Measurements from ENCODE around the gene KCNMA1. TPM values are rescaled to one million over a fixed set of nuclear protein-coding genes. Genes with fewer than 3 reads are reported as not detected.

Gene KCNMA1
- polyA plus RNA-seq, 1 experiment, result 21.4 TPM

GRCh38 chr10:76942628-76943416, 694.8 kb downstream of the KCNMA1 start:
- Histone ChIP-seq H3K4me3 (ENCODE audit: low read depth, low read length) (no peak overlapping the region), H3K36me3 (ENCODE audit: control insufficient read depth, insufficient read depth, low read length) (no peaks in the 10 kb centered on the region; the same call in 1 of the 2 replicates), H3K27me3 (ENCODE audit: control insufficient read depth, insufficient read depth, low read length) (no peaks in the 10 kb centered on the region)
- ChIA-PET CTCF (interaction anchor here (0.6 kb wide), 1 partner anchor 193 kb away, joined by 4 read pairs; no protein-coding TSS in a partner anchor), POLR2A (no interaction called here)
- DNase-seq (ENCODE audit: low read depth), result no peak
- TF ChIP-seq, protein P1, sequence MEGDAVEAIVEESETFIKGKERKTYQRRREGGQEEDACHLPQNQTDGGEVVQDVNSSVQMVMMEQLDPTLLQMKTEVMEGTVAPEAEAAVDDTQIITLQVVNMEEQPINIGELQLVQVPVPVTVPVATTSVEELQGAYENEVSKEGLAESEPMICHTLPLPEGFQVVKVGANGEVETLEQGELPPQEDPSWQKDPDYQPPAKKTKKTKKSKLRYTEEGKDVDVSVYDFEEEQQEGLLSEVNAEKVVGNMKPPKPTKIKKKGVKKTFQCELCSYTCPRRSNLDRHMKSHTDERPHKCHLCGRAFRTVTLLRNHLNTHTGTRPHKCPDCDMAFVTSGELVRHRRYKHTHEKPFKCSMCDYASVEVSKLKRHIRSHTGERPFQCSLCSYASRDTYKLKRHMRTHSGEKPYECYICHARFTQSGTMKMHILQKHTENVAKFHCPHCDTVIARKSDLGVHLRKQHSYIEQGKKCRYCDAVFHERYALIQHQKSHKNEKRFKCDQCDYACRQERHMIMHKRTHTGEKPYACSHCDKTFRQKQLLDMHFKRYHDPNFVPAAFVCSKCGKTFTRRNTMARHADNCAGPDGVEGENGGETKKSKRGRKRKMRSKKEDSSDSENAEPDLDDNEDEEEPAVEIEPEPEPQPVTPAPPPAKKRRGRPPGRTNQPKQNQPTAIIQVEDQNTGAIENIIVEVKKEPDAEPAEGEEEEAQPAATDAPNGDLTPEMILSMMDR (IDR thresholded peaks at IDR 0.05; ENCODE audit: insufficient read depth, low read depth, low read length), result no peak

GRCh38 chr10:76939933-76940468, 697.6 kb downstream of the KCNMA1 start:
- Histone ChIP-seq H3K27me3 (ENCODE audit: control insufficient read depth, insufficient read depth, low read length) (no peaks in the 10 kb centered on the region), H3K36me3 (ENCODE audit: control insufficient read depth, insufficient read depth, low read length) (no peaks in the 10 kb centered on the region), H3K4me3 (ENCODE audit: low read depth, low read length) (no peak overlapping the region)
- ChIA-PET CTCF (interaction anchor here (1.0 kb wide), 1 partner anchor 19 kb away, joined by 3 read pairs; no protein-coding TSS in a partner anchor), POLR2A (no interaction called here)
- TF ChIP-seq, protein P1 (IDR thresholded peaks at IDR 0.05; ENCODE audit: insufficient read depth, low read depth, low read length), result no peak
- no peak for DNase-seq (ENCODE audit: low read depth)

DNA sequence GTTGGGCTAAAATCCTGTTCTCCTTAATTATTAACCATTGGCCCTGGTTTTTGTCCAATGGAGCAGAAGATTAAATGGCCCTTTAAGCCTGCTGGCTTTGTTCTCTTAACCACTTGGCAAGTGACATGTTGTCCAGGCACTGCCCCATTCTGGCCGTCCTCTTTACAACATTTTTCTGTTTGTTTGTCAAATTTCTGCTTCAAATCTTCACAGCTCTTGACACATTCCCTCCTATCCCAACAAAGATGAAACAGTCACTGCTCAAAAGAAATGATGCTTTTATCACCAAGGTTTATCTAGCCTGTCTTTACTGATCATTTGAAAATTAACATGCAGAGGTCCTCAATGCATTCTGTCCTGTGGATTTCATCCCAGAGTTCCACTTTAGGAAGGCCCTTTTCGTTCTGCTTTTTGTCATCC, 700.4 kb downstream of the KCNMA1 start:
- Histone ChIP-seq H3K4me3 (ENCODE audit: low read depth, low read length) (no peak overlapping the region), H3K27me3 (ENCODE audit: control insufficient read depth, insufficient read depth, low read length) (no peaks in the 10 kb centered on the region), H3K36me3 (ENCODE audit: control insufficient read depth, insufficient read depth, low read length) (no peaks in the 10 kb centered on the region; the same call in 1 of the 2 replicates)
- ChIA-PET CTCF (interaction anchor here (0.6 kb wide), 1 partner anchor 8 kb away, joined by 3 read pairs; no protein-coding TSS in a partner anchor), POLR2A (no interaction called here)
- TF ChIP-seq, protein P1 (IDR thresholded peaks at IDR 0.05; ENCODE audit: insufficient read depth, low read depth, low read length), result no peak
- no peak for DNase-seq (ENCODE audit: low read depth)

- H3K36me3 ChIP-seq (ENCODE audit: control insufficient read depth, insufficient read depth, low read length), result no peaks in the 10 kb centered on the region; the same call in 1 of the 2 replicates
- no peak for DNase-seq (ENCODE audit: low read depth)
- POLR2A ChIA-PET, result no interaction called here
- no peaks in the 10 kb centered on the region for H3K27me3 ChIP-seq (ENCODE audit: control insufficient read depth, insufficient read depth, low read length)
- TF ChIP-seq, protein P1 (IDR thresholded peaks at IDR 0.05; ENCODE audit: insufficient read depth, low read depth, low read length), result no peak
- CTCF ChIA-PET, result interaction anchor here (1.2 kb wide), 1 partner anchor 10 kb away, joined by 3 read pairs; no protein-coding TSS in a partner anchor
- no peak overlapping the region for H3K4me3 ChIP-seq (ENCODE audit: low read depth, low read length)
Observed at GRCh38 chr10:76935941-76936613, 701.5 kb downstream of the KCNMA1 start.

DNA sequence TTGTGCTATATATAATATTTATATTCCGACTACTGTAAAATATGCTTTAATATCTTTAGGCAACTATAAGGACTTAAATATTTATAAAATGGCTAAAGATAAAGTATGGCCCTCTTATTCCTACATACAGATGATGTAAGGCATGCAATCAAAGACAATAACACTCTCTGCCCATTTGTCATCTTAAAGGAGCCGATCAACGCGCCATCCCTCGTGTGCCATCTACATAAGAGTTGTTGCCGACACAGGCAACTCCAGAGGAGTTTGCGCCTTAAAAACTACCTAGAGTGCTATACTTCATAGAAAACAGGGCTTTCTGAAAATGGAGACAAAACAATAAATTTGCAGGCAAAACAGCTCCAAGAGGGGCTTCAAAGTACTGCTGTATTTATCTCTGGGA, 709.0 kb downstream of the KCNMA1 start:
- Histone ChIP-seq H3K27me3 (ENCODE audit: control insufficient read depth, insufficient read depth, low read length) (no peaks in the 10 kb centered on the region), H3K36me3 (ENCODE audit: control insufficient read depth, insufficient read depth, low read length) (no peaks in the 10 kb centered on the region), H3K4me3 (ENCODE audit: low read depth, low read length) (no peak overlapping the region)
- TF ChIP-seq, protein P1 (IDR thresholded peaks at IDR 0.05; ENCODE audit: insufficient read depth, low read depth, low read length), result no peak
- CTCF ChIA-PET, result no interaction called here
- POLR2A ChIA-PET, result no interaction called here
- no peak for DNase-seq (ENCODE audit: low read depth)
